PC-3 (cell line): ENCODE measurements around the gene STXBP6. TPM values are rescaled to one million over a fixed set of nuclear protein-coding genes. Genes with fewer than 3 reads are reported as not detected.
A peak's percentile ranks its signal among the peaks of the same experiment; 100 is the strongest.

Source experiments
- ATAC-seq: fragments of 200-7000 bp; cut with Tn5 transposase; 2 replicates; pipeline ENCODE4 v1.9.1; 2020; ENCODE audit warnings: mild to moderate bottlenecking, moderate library complexity
- Bru-seq: library from RNA; stranded (reverse); fragments of 400-500 nt; gene quantifications from one replicate; lab custom pipeline; 2021; lab: Mats Ljungman, UMichigan
- BruChase-seq, 2 experiments: library from RNA; stranded (reverse); fragments of 400-500 nt; gene quantifications; one replicate each; lab custom pipeline; 2021; lab: Mats Ljungman, UMichigan
- BruUV-seq: library from RNA; stranded (reverse); fragments of 400-500 nt; replicated peaks from 2 replicates; lab custom pipeline; 2021; lab: Mats Ljungman, UMichigan
- CTCF ChIA-PET: fragments of 300-600 bp; sonication (Branson Sonifier 250); formaldehyde crosslinking; loops from one replicate; lab custom pipeline; 2022; ENCODE audit warnings: antibody characterized with exemption; lab: Charles Lee
- POLR2A ChIA-PET: fragments of 300-600 bp; sonication (Branson Sonifier 250); formaldehyde crosslinking; loops from one replicate; lab custom pipeline; 2022; ENCODE audit warnings: antibody characterized with exemption; ENCODE audit not compliant: unreplicated experiment; lab: Charles Lee
- DNase-seq: peaks from one replicate; pipeline ENCODE4 v3.0.0-alpha.2; 2015
- H2AFZ ChIP-seq: fragments of 300-600 bp; sonication (generic); 2 replicates; pipeline ENCODE4 v1.6.0; 2016; ENCODE audit warnings: antibody characterized with exemption, low read length
- H3F3A ChIP-seq: fragments of 300-600 bp; sonication (generic); one replicate; pipeline ENCODE4 v1.6.0; 2017; ENCODE audit warnings: antibody characterized with exemption, low read length, control low read depth, mild to moderate bottlenecking; ENCODE audit not compliant: unreplicated experiment
- H3K27ac ChIP-seq: fragments of 300-600 bp; sonication (generic); 2 replicates; pipeline ENCODE4 v1.5.1; 2016; ENCODE audit warnings: mild to moderate bottlenecking, low read length
- H3K27me3 ChIP-seq: fragments of 300-600 bp; sonication (generic); 2 replicates; pipeline ENCODE4 v1.6.1; 2016; ENCODE audit warnings: low read length, mixed read lengths
- H3K36me3 ChIP-seq: fragments of 300-600 bp; sonication (generic); 2 replicates; pipeline ENCODE4 v1.6.1; 2016; ENCODE audit warnings: low read depth, mixed run types, low read length, mixed read lengths
- H3K4me1 ChIP-seq: fragments of 300-600 bp; sonication (generic); 2 replicates; pipeline ENCODE4 v1.5.1; 2016; ENCODE audit warnings: low read length; ENCODE audit not compliant: insufficient read depth
- H3K4me2 ChIP-seq: fragments of 300-600 bp; sonication (generic); 2 replicates; pipeline ENCODE4 v1.6.0; 2016; ENCODE audit warnings: low read length
- H3K4me3 ChIP-seq: fragments of 300-600 bp; sonication (generic); 2 replicates; pipeline ENCODE4 v1.5.1; 2016; ENCODE audit warnings: mild to moderate bottlenecking, low read length, mixed read lengths
- H3K79me2 ChIP-seq: fragments of 300-600 bp; sonication (generic); 2 replicates; pipeline ENCODE4 v1.6.1; 2017; ENCODE audit warnings: low read length, mixed read lengths
- H3K9ac ChIP-seq: fragments of 300-600 bp; sonication (generic); 2 replicates; pipeline ENCODE4 v1.6.0; 2016; ENCODE audit warnings: mild to moderate bottlenecking, low read length
- H3K9me2 ChIP-seq: fragments of 300-600 bp; sonication (generic); replicated peaks from 2 replicates; pipeline ENCODE4 v1.6.1; 2016; ENCODE audit warnings: mixed run types, low read length, mixed read lengths
- H3K9me3 ChIP-seq: fragments of 300-600 bp; sonication (generic); 2 replicates; pipeline ENCODE4 v1.6.1; 2016; ENCODE audit warnings: low read length, mixed read lengths
- H4K20me1 ChIP-seq: fragments of 300-600 bp; sonication (generic); 2 replicates; pipeline ENCODE4 v1.6.1; 2016; ENCODE audit warnings: low read length, mixed read lengths
- EZH2 ChIP-seq: fragments of 300-600 bp; sonication (generic); IDR thresholded peaks from one replicate; pipeline ENCODE4 v1.6.1; 2017; ENCODE audit warnings: antibody characterized with exemption, mild to moderate bottlenecking, low read length; ENCODE audit not compliant: unreplicated experiment
- EZH2phosphoT487 ChIP-seq: fragments of 300-600 bp; sonication (generic); IDR thresholded peaks from 2 replicates; pipeline ENCODE4 v1.6.1; 2018; ENCODE audit warnings: mild to moderate bottlenecking, antibody characterized with exemption, low read length, borderline replicate concordance
- intact Hi-C: fragments of 100-400 bp; cut with micrococcal nuclease; formaldehyde crosslinking; loops from 2 replicates; pipeline ENCODE4 v1.9.0; 2023
- long read RNA-seq: library from polyadenylated mRNA; unstranded; transcript quantifications from one replicate; pipeline ENCODE4 v2.0.0, GENCODE V29; 2021; ENCODE audit not compliant: unreplicated experiment
- total RNA-seq: library from RNA; depleted of rRNA; stranded (reverse); fragments of >200 nt; gene quantifications from 2 replicates; pipeline ENCODE4 v1.2.3, GENCODE V29; 2014; rRNA removed
- TF ChIP-seq, protein P1 (sequence below): fragments of 300-600 bp; sonication (generic); conservative IDR thresholded peaks from 2 replicates; pipeline ENCODE4 v1.5.1; 2017; ENCODE audit warnings: antibody characterized with exemption, low read depth, mild to moderate bottlenecking, low read length

STXBP6 gene
- total RNA-seq (0.40 TPM in 1 of 2 replicates, not detected in the other), Bru-seq, nascent RNA (percentile 3 among the genes with signal in this experiment), BruChase-seq, experiment 1, labeled RNA remaining after a 6-hour chase (percentile 2 among the genes with signal in this experiment), BruChase-seq, experiment 2, labeled RNA remaining after a 2-hour chase (percentile 1 among the genes with signal in this experiment)
- long read RNA-seq, result 0 reads

GRCh38 chr14:25049568-25050268, at the start of gene STXBP6:
Gene STXBP6, minus strand, starts transcription at chr14:25050147. Its CDS starts 75,329 bp downstream, at chr14:24974818.
- no peaks in the 10 kb centered on the region for H3K4me1 ChIP-seq
- H3K9me2 ChIP-seq, result no peaks in the 10 kb centered on the region
- ChIA-PET CTCF (no interaction called here), POLR2A (no interaction called here)
- no peaks in the 10 kb centered on the region for H3K9me3 ChIP-seq
- BruUV-seq, result no TSS peak
- H3K4me3 ChIP-seq, result peak within 1 kb of the TSS; percentile 44
- H3K27ac ChIP-seq, result no peak within 1 kb of the TSS
- peaks cover 45% of the 10 kb centered on the region for H3K27me3 ChIP-seq
- no peaks in the 10 kb centered on the region for H3K36me3 ChIP-seq
- no peaks in the 10 kb centered on the region for H3F3A ChIP-seq
- intact Hi-C loops, result no loop called here
- DNase-seq (no peak), ATAC-seq (peak; percentile 53)
- TF ChIP-seq, protein P1, sequence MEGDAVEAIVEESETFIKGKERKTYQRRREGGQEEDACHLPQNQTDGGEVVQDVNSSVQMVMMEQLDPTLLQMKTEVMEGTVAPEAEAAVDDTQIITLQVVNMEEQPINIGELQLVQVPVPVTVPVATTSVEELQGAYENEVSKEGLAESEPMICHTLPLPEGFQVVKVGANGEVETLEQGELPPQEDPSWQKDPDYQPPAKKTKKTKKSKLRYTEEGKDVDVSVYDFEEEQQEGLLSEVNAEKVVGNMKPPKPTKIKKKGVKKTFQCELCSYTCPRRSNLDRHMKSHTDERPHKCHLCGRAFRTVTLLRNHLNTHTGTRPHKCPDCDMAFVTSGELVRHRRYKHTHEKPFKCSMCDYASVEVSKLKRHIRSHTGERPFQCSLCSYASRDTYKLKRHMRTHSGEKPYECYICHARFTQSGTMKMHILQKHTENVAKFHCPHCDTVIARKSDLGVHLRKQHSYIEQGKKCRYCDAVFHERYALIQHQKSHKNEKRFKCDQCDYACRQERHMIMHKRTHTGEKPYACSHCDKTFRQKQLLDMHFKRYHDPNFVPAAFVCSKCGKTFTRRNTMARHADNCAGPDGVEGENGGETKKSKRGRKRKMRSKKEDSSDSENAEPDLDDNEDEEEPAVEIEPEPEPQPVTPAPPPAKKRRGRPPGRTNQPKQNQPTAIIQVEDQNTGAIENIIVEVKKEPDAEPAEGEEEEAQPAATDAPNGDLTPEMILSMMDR, result no peak
- peak; percentile 21 for TF ChIP-seq EZH2
- peak; percentile 56; the same call in 1 of the 2 replicates for TF ChIP-seq EZH2phosphoT487
- H3K79me2 ChIP-seq, result no peaks in the 10 kb centered on the region
- peak within 1 kb of the TSS; percentile 34; the same call in 1 of the 2 replicates for H2AFZ ChIP-seq
- no peaks in the 10 kb centered on the region for H4K20me1 ChIP-seq
- H3K9ac ChIP-seq, result no peak within 1 kb of the TSS
- peak within 1 kb of the TSS; percentile 57; the same call in 1 of the 2 replicates for H3K4me2 ChIP-seq

DNA sequence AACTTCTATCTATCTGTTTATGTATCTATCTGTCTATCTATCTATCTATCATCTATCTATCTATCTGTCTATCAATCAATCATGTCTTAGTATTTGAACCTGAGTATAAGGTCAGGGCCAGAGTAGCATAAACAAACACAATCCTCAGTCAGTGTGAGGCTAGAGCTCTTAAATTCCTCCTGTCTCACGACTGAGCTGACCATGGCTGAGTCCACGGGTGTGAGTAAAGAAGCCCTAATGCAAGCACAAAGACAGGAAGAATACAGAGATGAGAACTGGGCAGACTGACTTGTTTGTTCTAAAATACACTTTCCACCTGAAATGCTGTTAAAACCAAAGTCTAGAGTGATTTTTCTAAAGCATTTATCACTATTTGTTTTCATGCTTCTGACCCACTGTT, 47.2 kb upstream of the STXBP6 start:
- no peak overlapping the region for H3K27ac ChIP-seq
- DNase-seq (no peak), ATAC-seq (no peak)
- no peak overlapping the region for H3K9ac ChIP-seq
- no TSS peak for BruUV-seq
- H3K36me3 ChIP-seq, result no peaks in the 10 kb centered on the region
- no peaks in the 10 kb centered on the region for H3K4me1 ChIP-seq
- H3F3A ChIP-seq, result no peaks in the 10 kb centered on the region
- CTCF ChIA-PET, result no interaction called here
- H3K27me3 ChIP-seq, result no peaks in the 10 kb centered on the region
- no peak overlapping the region for H3K4me2 ChIP-seq
- H4K20me1 ChIP-seq, result no peaks in the 10 kb centered on the region
- H3K79me2 ChIP-seq, result no peaks in the 10 kb centered on the region
- no peak overlapping the region for H2AFZ ChIP-seq
- H3K9me2 ChIP-seq, result no peaks in the 10 kb centered on the region
- H3K9me3 ChIP-seq, result 0 out of 2 replicates have a peak, but pooled peaks cover 6% of the 10 kb centered on the region
- intact Hi-C loops, result no loop called here
- TF ChIP-seq EZH2phosphoT487 (no peak), EZH2 (no peak)
- TF ChIP-seq, protein P1, result no peak
- H3K4me3 ChIP-seq, result no peak overlapping the region
- POLR2A ChIA-PET, result no interaction called here
